HS-27A (cell line): ENCODE results near the gene AFTPH.

Experiments
- DNase-seq: peaks from one replicate; pipeline ENCODE4 v3.0.0-alpha.2; 2012; ENCODE audit warnings: low read depth, missing footprints

AFTPH gene

GRCh38 chr2:64632835-64633819 is 109.0 kb downstream of the AFTPH start:
- DNase-seq: no peak

- no peak for DNase-seq
Measured at GRCh38 chr2:64634345-64635267, 110.5 kb downstream of the AFTPH start.

- no peak for DNase-seq
Measured at GRCh38 chr2:64635976-64636911, 112.1 kb downstream of the AFTPH start.

- DNase-seq: no peak
Measured at GRCh38 chr2:64637000-64637635, 113.0 kb downstream of the AFTPH start.

GRCh38 chr2:64637931-64638330 is 113.8 kb downstream of the AFTPH start:
- DNase-seq: no peak

- no peak for DNase-seq
Measured at GRCh38 chr2:64638502-64639120, 114.5 kb downstream of the AFTPH start.

GRCh38 chr2:64639691-64640090 is 115.6 kb downstream of the AFTPH start:
- no peak for DNase-seq

- no peak for DNase-seq
Measured at GRCh38 chr2:64640153-64641044, 116.3 kb downstream of the AFTPH start.

GRCh38 chr2:64641599-64641998 is 117.5 kb downstream of the AFTPH start:
- DNase-seq: no peak
